Nephron progenitor cell (in vitro differentiated cells): ENCODE measurements around the gene GRIA2.
A peak's percentile ranks its signal among the peaks of the same experiment; 100 is the strongest.
"Not testable (repeated sequence)": the region's sequence is repeated elsewhere in the genome, so short reads cannot be mapped to it uniquely, and the experiment has no call there.

Source experiments
- DNase-seq: peaks from one replicate; pipeline ENCODE4 v3.0.0; 2021
- H3K27ac Mint-ChIP-seq: 2 replicates; pipeline ENCODE4 v1.8.0; 2021; ENCODE audit warnings: mild to moderate bottlenecking, moderate library complexity, mixed read lengths
- H3K27me3 Mint-ChIP-seq: 2 replicates; pipeline ENCODE4 v1.8.0; 2021; ENCODE audit warnings: mild to moderate bottlenecking, low read depth, mixed read lengths; ENCODE audit not compliant: poor library complexity
- H3K36me3 Mint-ChIP-seq: 2 replicates; pipeline ENCODE4 v1.8.0; 2021; ENCODE audit warnings: low read depth, mixed read lengths
- H3K4me1 Mint-ChIP-seq: 2 replicates; pipeline ENCODE4 v1.8.0; 2021; ENCODE audit warnings: mixed read lengths
- H3K4me3 Mint-ChIP-seq: 2 replicates; pipeline ENCODE4 v1.8.0; 2021; ENCODE audit warnings: mild to moderate bottlenecking, moderate library complexity, mixed read lengths
- H3K9me3 Mint-ChIP-seq: 2 replicates; pipeline ENCODE4 v1.8.0; 2021; ENCODE audit warnings: mild to moderate bottlenecking, moderate library complexity, mixed read lengths
- CTCF ChIP-seq: fragments of 200-600 bp; sonication (generic); IDR thresholded peaks from 2 replicates; pipeline ENCODE4 v1.5.0; 2021; ENCODE audit warnings: antibody characterized with exemption

The GRIA2 gene

GRCh38 chr4:157220371-157220881, at the start of gene GRIA2:
Gene GRIA2 (plus strand): TSS chr4:157220728. CDS start chr4:157221043, 315 bp downstream.
- no peak within 1 kb of the TSS for H3K27ac Mint-ChIP-seq
- no peak for TF ChIP-seq CTCF
- H3K36me3 Mint-ChIP-seq = no peaks in the 10 kb centered on the region
- no peaks in the 10 kb centered on the region for H3K9me3 Mint-ChIP-seq
- DNase-seq = peak; percentile 94
- H3K4me1 Mint-ChIP-seq = peaks cover 27% of the 10 kb centered on the region
- peak within 1 kb of the TSS; percentile 85 for H3K4me3 Mint-ChIP-seq
- H3K27me3 Mint-ChIP-seq = peaks cover 74% of the 10 kb centered on the region

- Mint-ChIP-seq H3K9me3 (no peaks in the 10 kb centered on the region), H3K4me1 (peaks cover 10% of the 10 kb centered on the region), H3K4me3 (no peak overlapping the region), H3K27ac (no peak overlapping the region), H3K27me3 (no peaks in the 10 kb centered on the region), H3K36me3 (no peaks in the 10 kb centered on the region)
- TF ChIP-seq CTCF = no peak
- DNase-seq = no peak
Observed at GRCh38 chr4:157172011-157172410, 48.5 kb upstream of the GRIA2 start.

GRCh38 chr4:157180268-157180667, 40.3 kb upstream of the GRIA2 start:
- H3K9me3 Mint-ChIP-seq = peaks cover 18% of the 10 kb centered on the region
- not testable (repeated sequence) for H3K27me3 Mint-ChIP-seq, H3K36me3 Mint-ChIP-seq, H3K4me1 Mint-ChIP-seq, H3K4me3 Mint-ChIP-seq, H3K27ac Mint-ChIP-seq, DNase-seq

GRCh38 chr4:157184300-157184699, 36.2 kb upstream of the GRIA2 start:
- no peak overlapping the region for H3K4me3 Mint-ChIP-seq
- no peak overlapping the region for H3K27ac Mint-ChIP-seq
- no peaks in the 10 kb centered on the region for H3K27me3 Mint-ChIP-seq
- DNase-seq = no peak
- H3K9me3 Mint-ChIP-seq = peaks cover 12% of the 10 kb centered on the region
- no peaks in the 10 kb centered on the region for H3K4me1 Mint-ChIP-seq
- no peaks in the 10 kb centered on the region for H3K36me3 Mint-ChIP-seq
- no peak for TF ChIP-seq CTCF

GRCh38 chr4:157185363-157185762, 35.2 kb upstream of the GRIA2 start:
- H3K36me3 Mint-ChIP-seq = no peaks in the 10 kb centered on the region
- H3K4me3 Mint-ChIP-seq = no peak overlapping the region
- no peaks in the 10 kb centered on the region for H3K27me3 Mint-ChIP-seq
- TF ChIP-seq CTCF = no peak
- no peak for DNase-seq
- no peaks in the 10 kb centered on the region for H3K4me1 Mint-ChIP-seq
- peaks cover 10% of the 10 kb centered on the region for H3K9me3 Mint-ChIP-seq
- no peak overlapping the region for H3K27ac Mint-ChIP-seq

GRCh38 chr4:157195374-157195773, 25.2 kb upstream of the GRIA2 start:
- DNase-seq = no peak
- Mint-ChIP-seq H3K27ac (no peak overlapping the region), H3K27me3 (peaks cover 2% of the 10 kb centered on the region), H3K4me3 (no peak overlapping the region), H3K36me3 (no peaks in the 10 kb centered on the region), H3K9me3 (no peaks in the 10 kb centered on the region), H3K4me1 (peaks cover 7% of the 10 kb centered on the region)
- no peak for TF ChIP-seq CTCF
